H1 (cell line): ENCODE measurements around the gene PRKAR1B. TPM values are rescaled to one million over a fixed set of nuclear protein-coding genes. Genes with fewer than 3 reads are reported as not detected.

Experiments
- CTCF ChIA-PET: fragments of 300-600 bp; sonication (Branson Sonifier 250); formaldehyde crosslinking; loops from one replicate; lab custom pipeline; 2021; ENCODE audit not compliant: partially characterized antibody; lab: Charles Lee
- POLR2A ChIA-PET: fragments of 300-600 bp; sonication (Branson Sonifier 250); formaldehyde crosslinking; loops from one replicate; lab custom pipeline; 2021; ENCODE audit warnings: inconsistent platforms; ENCODE audit not compliant: partially characterized antibody; lab: Charles Lee
- DNase-seq, 2 experiments: peaks; one replicate each; pipeline versions ENCODE4 v3.0.0 to v3.0.0-alpha.2; 2010 to 2022; ENCODE audit warnings: low spot score in 2 of 2, low read depth in 1 of 2, mixed read lengths in 1 of 2
- FAIRE-seq: peaks from 2 replicates; lab custom pipeline; 2011; peaks lifted over from hg19 to GRCh38; lab: Jason Lieb, UNC
- H2AFZ ChIP-seq: 2 replicates; pipeline ENCODE4 v1.8.1; 2012; ENCODE audit warnings: low read length, inconsistent platforms
- H2AK5ac ChIP-seq: 2 replicates; pipeline ENCODE4 v1.6.1; 2013; ENCODE audit warnings: low read depth, low read length
- H2BK120ac ChIP-seq: replicated peaks from 2 replicates; pipeline ENCODE3; 2013; ENCODE audit warnings: low read depth, low read length, inconsistent platforms
- H2BK12ac ChIP-seq: 2 replicates; pipeline ENCODE4 v1.6.1; 2013; ENCODE audit warnings: low read depth, low read length
- H2BK15ac ChIP-seq: 2 replicates; pipeline ENCODE4 v1.6.1; 2013; ENCODE audit warnings: low read length
- H2BK20ac ChIP-seq: 2 replicates; pipeline ENCODE4 v1.6.1; 2013; ENCODE audit warnings: low read length
- H2BK5ac ChIP-seq: 2 replicates; pipeline ENCODE4 v1.6.1; 2013; ENCODE audit warnings: low read depth, low read length
- H3K14ac ChIP-seq: 2 replicates; pipeline ENCODE4 v1.6.1; 2013; ENCODE audit warnings: inconsistent platforms; ENCODE audit not compliant: insufficient read length
- H3K18ac ChIP-seq: 2 replicates; pipeline ENCODE4 v1.6.1; 2013; ENCODE audit warnings: low read length; ENCODE audit errors: extremely low read depth
- H3K23ac ChIP-seq: 2 replicates; pipeline ENCODE4 v1.6.1; 2013; ENCODE audit warnings: inconsistent platforms; ENCODE audit not compliant: insufficient read length
- H3K23me2 ChIP-seq: 2 replicates; pipeline ENCODE4 v1.6.1; 2013; ENCODE audit warnings: low read depth, low read length
- H3K27ac ChIP-seq: 2 replicates; pipeline ENCODE4 v1.6.1; 2011; ENCODE audit warnings: low read depth, low read length, inconsistent platforms
- H3K27me3 ChIP-seq, 4 experiments: replicated peaks in 1 of 4; 1 replicate in 1 of 4; 2 replicates in 3 of 4; pipeline versions ENCODE4 v1.6.1 to v1.8.1; 2011 to 2013; ENCODE audit warnings: low read length in 3 of 4, mild to moderate bottlenecking in 3 of 4, inconsistent platforms in 2 of 4, mixed read lengths in 2 of 4, moderate library complexity in 1 of 4; ENCODE audit not compliant: control insufficient read depth in 3 of 4, insufficient read depth in 3 of 4; ENCODE audit errors: extremely low read depth in 1 of 4
- H3K36me3 ChIP-seq, 4 experiments: 2 replicates each; pipeline versions ENCODE4 v1.6.1 to v1.8.1; 2011 to 2013; ENCODE audit warnings: mild to moderate bottlenecking in 4 of 4, low read length in 3 of 4, moderate library complexity in 2 of 4, control low read depth in 1 of 4, inconsistent platforms in 1 of 4; ENCODE audit not compliant: insufficient read depth in 4 of 4, control insufficient read depth in 2 of 4
- H3K4ac ChIP-seq: replicated peaks from 2 replicates; pipeline ENCODE3; 2013; ENCODE audit warnings: low read length, low read depth, mixed read lengths, inconsistent platforms; ENCODE audit not compliant: insufficient read length
- H3K4me1 ChIP-seq, 4 experiments: replicated peaks in 1 of 4; 1 replicate in 1 of 4; 2 replicates in 3 of 4; pipeline versions ENCODE4 v1.6.1 to v1.8.1; 2011 to 2013; ENCODE audit warnings: low read length in 3 of 4, inconsistent platforms in 2 of 4, mixed read lengths in 1 of 4; ENCODE audit not compliant: insufficient read depth in 4 of 4, control insufficient read depth in 3 of 4
- H3K4me2 ChIP-seq, 2 experiments: 2 replicates each; pipeline versions ENCODE4 v1.6.1 to v1.8.1; 2011 to 2013; ENCODE audit warnings: low read depth in 2 of 2, low read length in 2 of 2, control low read depth in 1 of 2, inconsistent platforms in 1 of 2, mild to moderate bottlenecking in 1 of 2; ENCODE audit not compliant: insufficient read depth in 1 of 2
- H3K4me3 ChIP-seq, 4 experiments: fragments of 200-600, 300-600 bp in 1 of 4; sonication (generic), shearing (Covaris generic), sonication (Bioruptor Twin) in 1 of 4; 2 replicates each; pipeline versions ENCODE4 v1.5.1 to v1.8.1; 2011 to 2016; ENCODE audit warnings: low read length in 4 of 4, low read depth in 3 of 4, control low read depth in 2 of 4, inconsistent platforms in 2 of 4, mild to moderate bottlenecking in 2 of 4, mixed read lengths in 1 of 4, moderate library complexity in 1 of 4; ENCODE audit not compliant: insufficient read depth in 2 of 4; ENCODE audit errors: extremely low read depth in 1 of 4
- H3K56ac ChIP-seq: replicated peaks from 2 replicates; pipeline ENCODE3; 2013; ENCODE audit warnings: low read depth, mild to moderate bottlenecking, mixed read lengths, low read length, inconsistent platforms; ENCODE audit not compliant: insufficient read length
- H3K79me1 ChIP-seq: 2 replicates; pipeline ENCODE4 v1.6.1; 2013; ENCODE audit warnings: low read depth, low read length, control low read depth
- H3K79me2 ChIP-seq, 2 experiments: 2 replicates each; pipeline versions ENCODE4 v1.6.1 to v1.8.1; 2012 to 2013; ENCODE audit warnings: low read length in 2 of 2, mild to moderate bottlenecking in 2 of 2, inconsistent platforms in 1 of 2; ENCODE audit not compliant: insufficient read depth in 2 of 2, control insufficient read depth in 1 of 2
- H3K9ac ChIP-seq, 4 experiments: replicated peaks in 1 of 4; 1 replicate in 1 of 4; 2 replicates in 3 of 4; pipeline versions ENCODE4 v1.6.1 to v1.8.1; 2011 to 2013; ENCODE audit warnings: low read depth in 3 of 4, low read length in 3 of 4, control low read depth in 2 of 4, mild to moderate bottlenecking in 2 of 4, moderate library complexity in 2 of 4, inconsistent platforms in 1 of 4; ENCODE audit errors: extremely low read depth in 1 of 4
- H3K9me3 ChIP-seq, 2 experiments: 2 replicates each; pipeline versions ENCODE4 v1.6.1 to v1.8.1; 2012 to 2013; ENCODE audit warnings: mild to moderate bottlenecking in 2 of 2, moderate library complexity in 2 of 2, control low read depth in 1 of 2, inconsistent platforms in 1 of 2, low read depth in 1 of 2, low read length in 1 of 2, mixed read lengths in 1 of 2; ENCODE audit not compliant: insufficient read depth in 2 of 2
- H4K20me1 ChIP-seq, 2 experiments: replicated peaks in 1 of 2; 2 replicates each; pipeline versions ENCODE3 to v1.8.1; 2011 to 2013; ENCODE audit warnings: inconsistent platforms in 2 of 2, low read length in 2 of 2, mild to moderate bottlenecking in 1 of 2; ENCODE audit not compliant: insufficient read depth in 2 of 2, control insufficient read depth in 1 of 2
- H4K5ac ChIP-seq: 2 replicates; pipeline ENCODE4 v1.6.1; 2013; ENCODE audit warnings: low read length, low read depth, mixed read lengths, inconsistent platforms; ENCODE audit not compliant: insufficient read length
- H4K8ac ChIP-seq: 2 replicates; pipeline ENCODE4 v1.8.0; 2013; ENCODE audit warnings: mild to moderate bottlenecking, moderate library complexity, low read length, inconsistent platforms; ENCODE audit not compliant: insufficient read depth; ENCODE audit errors: extremely low read depth
- H4K91ac ChIP-seq: replicated peaks from 2 replicates; pipeline ENCODE3; 2013; ENCODE audit warnings: low read length, mixed read lengths, inconsistent platforms; ENCODE audit not compliant: insufficient read length
- GTF2F1 ChIP-seq: IDR thresholded peaks from 2 replicates; pipeline ENCODE4 v1.6.1; 2012; ENCODE audit warnings: low read depth, low read length, improper control_type of control experiment, borderline replicate concordance
- RXRA ChIP-seq: IDR thresholded peaks from 2 replicates; pipeline ENCODE4 v1.6.1; 2011; ENCODE audit warnings: low read depth, mild to moderate bottlenecking, low read length, moderate library complexity; ENCODE audit not compliant: insufficient read depth
- WGBS, 2 experiments: shearing (Covaris generic) in 1 of 2; methylation state at CpG; one replicate each; pipeline versions ENCODE4 v1.1.6 to v1.1.7; 2013 to 2015; ENCODE audit warnings: low lambda C conversion rate in 2 of 2, mixed read lengths in 2 of 2, inconsistent platforms in 1 of 2, low coverage in 1 of 2, missing lambda C conversion rate in 1 of 2; ENCODE audit not compliant: insufficient replicate concordance in 2 of 2, insufficient coverage in 1 of 2, insufficient read length in 1 of 2; ENCODE audit errors: extremely low coverage in 1 of 2, missing lambda C conversion rate in 1 of 2; 5-methylcytosine and 5-hydroxymethylcytosine counted together
- polyA plus RNA-seq, 7 experiments: library from polyadenylated mRNA; depleted of rRNA in 3 of 7; stranded (reverse) in 5 of 7; unstranded in 2 of 7; fragments of >200 nt in 5 of 7; fragments of 200-250 nt in 2 of 7; gene quantifications; 1 replicate in 5 of 7; 2 replicates in 1 of 7; 4 replicates in 1 of 7; pipeline versions ENCODE4 v1.2.1 to v1.2.3, GENCODE V29; 2011 to 2013; ENCODE audit warnings: missing spikeins in 2 of 7, mixed read lengths in 2 of 7
- total RNA-seq: library from RNA; stranded (reverse); fragmentation: NEBNext Ultra II Directional; extraction: Animal tissue kit (Norgen Biotek cat#: 25700); gene quantifications from 2 replicates; pipeline ENCODE4 v1.2.1, GENCODE V29; 2021
- TF ChIP-seq, protein P1 (sequence below): IDR thresholded peaks from 2 replicates; pipeline ENCODE4 v1.6.1; 2012; ENCODE audit warnings: inconsistent platforms

Gene PRKAR1B
- total and polyA plus RNA-seq, 2 of the 8 experiments (the other 6 are each of a cell fraction or from before 2014, with no cell fraction given): 12.3 to 55.7 TPM

DNA sequence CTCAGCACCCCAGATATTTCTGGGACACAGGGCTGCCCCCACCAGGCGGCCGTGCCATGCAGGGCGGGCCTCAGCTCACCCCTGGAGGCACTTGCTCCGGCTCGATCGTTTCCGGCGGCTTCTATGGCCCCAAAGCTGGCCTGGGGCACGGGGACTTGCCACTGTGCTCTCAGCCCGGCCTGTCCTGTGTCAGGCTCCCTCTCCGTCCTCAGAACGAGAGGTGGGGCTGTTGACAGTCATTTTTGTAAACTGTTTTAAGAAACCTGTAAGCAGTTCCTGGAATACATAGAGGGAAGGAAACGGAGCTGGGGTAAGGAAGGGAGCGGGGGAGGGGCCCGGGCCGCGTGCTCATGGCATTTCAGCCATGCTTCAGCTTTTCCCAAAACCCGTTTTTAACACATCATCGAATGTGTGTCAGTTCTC, 30.7 kb upstream of the PRKAR1B start:
- Histone ChIP-seq H3K18ac (no peak overlapping the region), H3K14ac (no peak overlapping the region), H4K20me1 (peaks cover 1 to 8% of the 10 kb centered on the region in 2 experiments), H3K9ac (no peak overlapping the region), H4K5ac (no peak overlapping the region), H2BK15ac (no peak overlapping the region), H4K91ac (no peak overlapping the region), H3K56ac (no peak overlapping the region), H2BK20ac (no peak overlapping the region), H3K79me2 (no peaks in the 10 kb centered on the region), H4K8ac (no peak overlapping the region), H2AFZ (no peak overlapping the region), H2AK5ac (no peak overlapping the region), H3K4ac (no peak overlapping the region), H3K4me2 (no peak overlapping the region), H3K4me1 (no peaks in the 10 kb centered on the region), H2BK12ac (no peak overlapping the region), H3K23ac (no peak overlapping the region), H3K4me3 (no peak overlapping the region), H2BK120ac (no peak overlapping the region), H3K36me3 (peaks cover 14 to 30% (median 22%) of the 10 kb centered on the region in 4 experiments; a peak in 7 of 8 replicates), H3K79me1 (no peaks in the 10 kb centered on the region), H3K27ac (no peak overlapping the region), H3K9me3 (no peaks in the 10 kb centered on the region), H2BK5ac (no peak overlapping the region), H3K23me2 (no peaks in the 10 kb centered on the region), H3K27me3 (no peaks in the 10 kb centered on the region)
- FAIRE-seq (no peak), DNase-seq (no peak)
- no peak for TF ChIP-seq RXRA
- TF ChIP-seq GTF2F1: no peak
- TF ChIP-seq, protein P1, sequence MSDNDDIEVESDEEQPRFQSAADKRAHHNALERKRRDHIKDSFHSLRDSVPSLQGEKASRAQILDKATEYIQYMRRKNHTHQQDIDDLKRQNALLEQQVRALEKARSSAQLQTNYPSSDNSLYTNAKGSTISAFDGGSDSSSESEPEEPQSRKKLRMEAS: no peak
- ChIA-PET CTCF (interaction anchor here (0.5 to 1.7 kb wide), 4 partner anchors 12 to 641 kb away, joined by 3 to 5 read pairs (median 4); no protein-coding TSS in a partner anchor), POLR2A (no interaction called here)
- 92% methylated on average over 19 of the region's 19 CpGs; no CpG with 5 or more reads in 1 of the 2 experiments for WGBS, 2 experiments
